ENCODE measurements around the gene RPS6KB2. TPM values are rescaled to one million over a fixed set of nuclear protein-coding genes. Genes with fewer than 3 reads are reported as not detected.
A peak's percentile ranks its signal among the peaks of the same experiment; 100 is the strongest.
"Not testable (repeated sequence)": the region's sequence is repeated elsewhere in the genome, so short reads cannot be mapped to it uniquely, and the experiment has no call there.

The RPS6KB2 gene
- total and polyA plus RNA-seq, 5 donors, result 29.0 to 39.6 (median 29.6) TPM

- no peak for DNase-seq
- Histone ChIP-seq H3K27me3 (ENCODE audit: control insufficient read depth, insufficient read depth) (no peaks in the 10 kb centered on the region), H3K4me1 (ENCODE audit: control insufficient read depth, insufficient read depth, low read length) (peaks cover 3% of the 10 kb centered on the region), H3K9me3 (ENCODE audit: control insufficient read depth, low read length) (no peaks in the 10 kb centered on the region), H3K27ac (ENCODE audit: low read length) (peak overlapping the region; percentile 79), H3K4me3 (ENCODE audit: low read length) (peak overlapping the region; percentile 75)
- intact Hi-C loops (cut with DNase I), result loop anchor here in 2 of 4 donors (5.0 to 10.0 kb wide), 2 partner anchors 55 to 67 kb away; partner anchors contain the start of genes CARNS1 (in 1 of the 2), PPP1CA (in 1 of the 2) and TBC1D10C (in 1 of the 2)
- ATAC-seq, result no peak
- 12% methylated on average over 9 of the region's 9 CpGs for WGBS
Measured at GRCh38 chr11:67469508-67469811, 41.2 kb downstream of the RPS6KB2 start.

- DNase-seq (peak in 1 of 3 donors; percentile 2), ATAC-seq (no peak)
- H3K27ac ChIP-seq (ENCODE audit: low read length), result no peak overlapping the region
- WGBS, result 84% methylated on average over 8 of the region's 8 CpGs
- intact Hi-C loops (cut with DNase I), result no loop called here
- H3K4me3 ChIP-seq (ENCODE audit: low read length), result no peak overlapping the region
- no peaks in the 10 kb centered on the region for H3K27me3 ChIP-seq (ENCODE audit: control insufficient read depth, insufficient read depth)
- peaks cover 3% of the 10 kb centered on the region for H3K4me1 ChIP-seq (ENCODE audit: control insufficient read depth, insufficient read depth, low read length)
- no peaks in the 10 kb centered on the region for H3K9me3 ChIP-seq (ENCODE audit: control insufficient read depth, low read length)
Measured at GRCh38 chr11:67470337-67471002, 42.2 kb downstream of the RPS6KB2 start.

DNA sequence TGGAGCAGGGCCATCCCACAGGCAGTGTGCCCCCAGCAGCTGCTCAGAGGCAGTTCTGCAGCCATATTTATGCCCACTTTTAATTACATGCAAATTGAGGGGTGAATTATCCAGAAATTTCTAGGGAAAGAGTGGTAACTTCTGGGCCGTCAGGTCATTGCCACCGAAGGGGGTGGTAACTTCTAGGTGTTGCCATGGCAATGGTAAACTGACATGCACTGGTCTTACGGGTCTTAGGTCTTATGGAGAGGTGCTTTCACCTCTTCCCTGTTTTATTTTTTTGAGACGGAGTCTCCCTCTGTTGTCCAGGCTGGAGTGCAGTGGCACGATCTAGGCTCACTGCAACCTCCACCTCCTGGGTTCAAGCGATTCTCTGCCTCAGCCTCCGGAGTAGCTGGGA, 44.6 kb downstream of the RPS6KB2 start:
- no peaks in the 10 kb centered on the region for H3K9me3 ChIP-seq (ENCODE audit: control insufficient read depth, low read length)
- no peak overlapping the region for H3K4me3 ChIP-seq (ENCODE audit: low read length)
- DNase-seq (no peak), ATAC-seq (no peak)
- H3K27ac ChIP-seq (ENCODE audit: low read length), result no peak overlapping the region
- peaks cover 2% of the 10 kb centered on the region for H3K4me1 ChIP-seq (ENCODE audit: control insufficient read depth, insufficient read depth, low read length)
- WGBS, result 75% methylated on average over 7 of the region's 7 CpGs
- intact Hi-C loops (cut with DNase I), result no loop called here
- no peaks in the 10 kb centered on the region for H3K27me3 ChIP-seq (ENCODE audit: control insufficient read depth, insufficient read depth)

DNA sequence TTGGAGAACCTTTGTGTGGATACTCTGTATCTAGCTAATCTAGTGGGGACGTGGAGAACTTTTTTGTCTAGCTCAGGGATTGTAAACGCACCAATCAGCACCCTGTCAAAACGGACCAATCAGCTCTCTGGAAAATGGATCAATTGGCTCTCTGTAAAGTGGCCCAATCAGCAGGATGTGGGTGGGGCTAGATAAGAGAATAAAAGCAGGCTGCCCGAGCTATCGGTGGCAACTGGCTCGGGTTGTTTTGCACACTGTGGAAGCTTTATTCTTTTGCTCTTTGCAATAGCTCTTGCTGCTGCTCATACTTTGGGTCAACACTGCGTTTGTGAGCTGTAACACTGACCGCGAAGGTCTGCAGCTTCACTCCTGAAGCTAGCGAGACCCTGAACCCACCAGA, 48.4 kb downstream of the RPS6KB2 start:
- intact Hi-C loops (cut with DNase I); H3K9me3 ChIP-seq (ENCODE audit: control insufficient read depth, low read length); H3K4me1 ChIP-seq (ENCODE audit: control insufficient read depth, insufficient read depth, low read length); H3K27me3 ChIP-seq (ENCODE audit: control insufficient read depth, insufficient read depth); H3K4me3 ChIP-seq (ENCODE audit: low read length); ATAC-seq; H3K27ac ChIP-seq (ENCODE audit: low read length): not testable (repeated sequence)
- peak in 1 of 3 donors; percentile 7 for DNase-seq
- WGBS, result 77% methylated on average over 10 of the region's 10 CpGs

GRCh38 chr11:67477344-67478050, 49.2 kb downstream of the RPS6KB2 start:
- H3K27me3 ChIP-seq (ENCODE audit: control insufficient read depth, insufficient read depth); H3K4me1 ChIP-seq (ENCODE audit: control insufficient read depth, insufficient read depth, low read length); intact Hi-C loops (cut with DNase I); H3K27ac ChIP-seq (ENCODE audit: low read length); ATAC-seq; H3K4me3 ChIP-seq (ENCODE audit: low read length); H3K9me3 ChIP-seq (ENCODE audit: control insufficient read depth, low read length): not testable (repeated sequence)
- 87% methylated on average over 12 of the region's 16 CpGs for WGBS
- peak in 1 of 3 donors; percentile 17 for DNase-seq

GRCh38 chr11:67482275-67482826, 54.1 kb downstream of the RPS6KB2 start:
- Histone ChIP-seq H3K9me3 (ENCODE audit: control insufficient read depth, low read length) (no peaks in the 10 kb centered on the region), H3K27ac (ENCODE audit: low read length) (peak overlapping the region; percentile 76), H3K27me3 (ENCODE audit: control insufficient read depth, insufficient read depth) (no peaks in the 10 kb centered on the region), H3K4me3 (ENCODE audit: low read length) (peak overlapping the region; percentile 56), H3K4me1 (ENCODE audit: control insufficient read depth, insufficient read depth, low read length) (peaks cover 14% of the 10 kb centered on the region)
- 52% methylated on average over 19 of the region's 19 CpGs for WGBS
- ATAC-seq (peak; percentile 1 to 5), DNase-seq (peak in 2 of 3 donors; percentile 51 to 70)
- intact Hi-C loops (cut with DNase I), result no loop called here

- peaks cover 14% of the 10 kb centered on the region for H3K4me1 ChIP-seq (ENCODE audit: control insufficient read depth, insufficient read depth, low read length)
- WGBS, result 9% methylated on average over 60 of the region's 60 CpGs
- no peaks in the 10 kb centered on the region for H3K27me3 ChIP-seq (ENCODE audit: control insufficient read depth, insufficient read depth)
- peak; percentile 98 to 99 (median 99) for DNase-seq
- peak; percentile 99 for ATAC-seq
- H3K4me3 ChIP-seq (ENCODE audit: low read length), result peak within 1 kb of the TSS; percentile 56
- peak within 1 kb of the TSS; percentile 78 for H3K27ac ChIP-seq (ENCODE audit: low read length)
- intact Hi-C loops (cut with DNase I), result no loop called here
- no peaks in the 10 kb centered on the region for H3K9me3 ChIP-seq (ENCODE audit: control insufficient read depth, low read length)
Measured at GRCh38 chr11:67482827-67483798, 54.8 kb downstream of the RPS6KB2 start, which contains the start of gene AIP. AIP (plus strand) TSS chr11:67483026; CDS start chr11:67483159, 133 bp downstream.

GRCh38 chr11:67483831-67484665, 55.8 kb downstream of the RPS6KB2 start:
- H3K27me3 ChIP-seq (ENCODE audit: control insufficient read depth, insufficient read depth), result no peaks in the 10 kb centered on the region
- ATAC-seq, result no peak
- 85% methylated on average over 16 of the region's 16 CpGs for WGBS
- no peak overlapping the region for H3K4me3 ChIP-seq (ENCODE audit: low read length)
- intact Hi-C loops (cut with DNase I), result no loop called here
- peaks cover 14% of the 10 kb centered on the region for H3K4me1 ChIP-seq (ENCODE audit: control insufficient read depth, insufficient read depth, low read length)
- no peaks in the 10 kb centered on the region for H3K9me3 ChIP-seq (ENCODE audit: control insufficient read depth, low read length)
- H3K27ac ChIP-seq (ENCODE audit: low read length), result no peak overlapping the region
- peak in 1 of 3 donors; percentile 30 for DNase-seq

DNA sequence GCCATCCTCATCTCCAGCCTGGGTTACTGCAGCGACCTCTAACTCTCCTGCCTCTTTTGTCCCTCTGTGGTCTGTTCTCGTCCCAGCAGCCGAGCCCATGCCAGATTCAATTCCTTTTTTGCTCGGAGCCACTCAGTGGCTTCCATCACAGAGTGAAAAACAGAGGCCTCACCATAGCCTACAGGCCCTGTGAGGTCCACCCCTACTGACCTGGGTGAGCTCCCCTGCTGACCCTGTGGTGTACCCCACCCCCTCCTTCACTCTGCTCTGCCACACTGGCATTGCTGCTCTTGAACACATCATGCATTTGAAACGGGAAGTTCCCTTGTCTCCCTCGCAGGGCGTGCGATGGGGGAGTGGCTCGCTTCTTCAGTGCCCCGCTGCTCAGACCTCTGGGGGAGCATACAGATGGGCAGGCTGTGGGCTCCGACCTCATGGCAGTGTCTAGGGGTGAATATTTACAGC, 56.6 kb downstream of the RPS6KB2 start:
- DNase-seq, result peak in 2 of 3 donors; percentile 62 to 71
- intact Hi-C loops (cut with DNase I), result no loop called here
- Histone ChIP-seq H3K27me3 (ENCODE audit: control insufficient read depth, insufficient read depth) (no peaks in the 10 kb centered on the region), H3K4me1 (ENCODE audit: control insufficient read depth, insufficient read depth, low read length) (peaks cover 14% of the 10 kb centered on the region), H3K27ac (ENCODE audit: low read length) (no peak overlapping the region), H3K9me3 (ENCODE audit: control insufficient read depth, low read length) (no peaks in the 10 kb centered on the region), H3K4me3 (ENCODE audit: low read length) (no peak overlapping the region)
- no peak for ATAC-seq
- 73% methylated on average over 11 of the region's 11 CpGs for WGBS

All from right cardiac atrium (tissue), 5 donors.